ENCODE results near the gene MPDU1. TPM values are rescaled to one million over a fixed set of nuclear protein-coding genes. Genes with fewer than 3 reads are reported as not detected.

MPDU1 gene
- total and polyA plus RNA-seq, 2 of the 13 experiments (the other 11 are each of a cell fraction or from before 2014, with no cell fraction given) = 112 to 167 TPM

DNA sequence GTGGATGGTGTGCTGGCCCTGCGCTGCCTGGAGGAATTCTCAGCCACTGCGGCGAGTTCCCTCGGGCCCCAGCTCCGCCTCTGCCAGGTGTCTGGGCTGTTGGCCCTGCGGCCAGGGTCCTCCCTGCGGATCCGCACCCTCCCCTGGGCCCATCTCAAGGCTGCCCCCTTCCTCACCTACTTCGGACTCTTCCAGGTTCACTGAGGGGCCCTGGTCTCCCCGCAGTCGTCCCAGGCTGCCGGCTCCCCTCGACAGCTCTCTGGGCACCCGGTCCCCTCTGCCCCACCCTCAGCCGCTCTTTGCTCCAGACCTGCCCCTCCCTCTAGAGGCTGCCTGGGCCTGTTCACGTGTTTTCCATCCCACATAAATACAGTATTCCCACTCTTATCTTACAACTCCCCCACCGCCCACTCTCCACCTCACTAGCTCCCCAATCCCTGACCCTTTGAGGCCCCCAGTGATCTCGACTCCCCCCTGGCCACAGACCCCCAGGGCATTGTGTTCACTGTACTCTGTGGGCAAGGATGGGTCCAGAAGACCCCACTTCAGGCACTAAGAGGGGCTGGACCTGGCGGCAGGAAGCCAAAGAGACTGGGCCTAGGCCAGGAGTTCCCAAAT, 26.4 kb upstream of the MPDU1 start (continued):
- TF ChIP-seq, protein P1, sequence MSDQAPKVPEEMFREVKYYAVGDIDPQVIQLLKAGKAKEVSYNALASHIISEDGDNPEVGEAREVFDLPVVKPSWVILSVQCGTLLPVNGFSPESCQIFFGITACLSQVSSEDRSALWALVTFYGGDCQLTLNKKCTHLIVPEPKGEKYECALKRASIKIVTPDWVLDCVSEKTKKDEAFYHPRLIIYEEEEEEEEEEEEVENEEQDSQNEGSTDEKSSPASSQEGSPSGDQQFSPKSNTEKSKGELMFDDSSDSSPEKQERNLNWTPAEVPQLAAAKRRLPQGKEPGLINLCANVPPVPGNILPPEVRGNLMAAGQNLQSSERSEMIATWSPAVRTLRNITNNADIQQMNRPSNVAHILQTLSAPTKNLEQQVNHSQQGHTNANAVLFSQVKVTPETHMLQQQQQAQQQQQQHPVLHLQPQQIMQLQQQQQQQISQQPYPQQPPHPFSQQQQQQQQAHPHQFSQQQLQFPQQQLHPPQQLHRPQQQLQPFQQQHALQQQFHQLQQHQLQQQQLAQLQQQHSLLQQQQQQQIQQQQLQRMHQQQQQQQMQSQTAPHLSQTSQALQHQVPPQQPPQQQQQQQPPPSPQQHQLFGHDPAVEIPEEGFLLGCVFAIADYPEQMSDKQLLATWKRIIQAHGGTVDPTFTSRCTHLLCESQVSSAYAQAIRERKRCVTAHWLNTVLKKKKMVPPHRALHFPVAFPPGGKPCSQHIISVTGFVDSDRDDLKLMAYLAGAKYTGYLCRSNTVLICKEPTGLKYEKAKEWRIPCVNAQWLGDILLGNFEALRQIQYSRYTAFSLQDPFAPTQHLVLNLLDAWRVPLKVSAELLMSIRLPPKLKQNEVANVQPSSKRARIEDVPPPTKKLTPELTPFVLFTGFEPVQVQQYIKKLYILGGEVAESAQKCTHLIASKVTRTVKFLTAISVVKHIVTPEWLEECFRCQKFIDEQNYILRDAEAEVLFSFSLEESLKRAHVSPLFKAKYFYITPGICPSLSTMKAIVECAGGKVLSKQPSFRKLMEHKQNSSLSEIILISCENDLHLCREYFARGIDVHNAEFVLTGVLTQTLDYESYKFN (CRISPR knock-in tag; conservative IDR thresholded peaks at IDR 0.05) = 0 out of 2 replicates have a peak, but pooled peaks have one; percentile 37
- TF ChIP-seq ATM (IDR thresholded peaks at IDR 0.05; ENCODE audit: borderline replicate concordance) (no peak), ZNF121 (CRISPR knock-in tag; IDR thresholded peaks at IDR 0.05) (peak; percentile 53; the same call in 1 of the 2 replicates), KMT2B (CRISPR knock-in tag; IDR thresholded peaks at IDR 0.05) (peak; percentile 3; the same call in 1 of the 2 replicates), SOX13 (IDR thresholded peaks at IDR 0.05) (no peak), SOX13 (CRISPR knock-in tag; conservative IDR thresholded peaks at IDR 0.05 in 1 of 2, IDR thresholded peaks at IDR 0.05 in 1 of 2) (peak in 1 of 2 experiments; percentile 13; a peak in 1 of 4 replicates), RAD21 (CRISPR knock-in tag; IDR thresholded peaks at IDR 0.05) (no peak), GABPB1 (CRISPR knock-in tag; IDR thresholded peaks at IDR 0.05) (peak; percentile 42; the same call in 1 of the 2 replicates), NR1H2 (CRISPR knock-in tag; IDR thresholded peaks at IDR 0.05; ENCODE audit: borderline replicate concordance, low read depth) (no peak), MED1 (CRISPR knock-in tag; IDR thresholded peaks at IDR 0.05) (0 out of 2 replicates have a peak, but pooled peaks have one; percentile 24), ZNF337 (CRISPR knock-in tag; IDR thresholded peaks at IDR 0.05; ENCODE audit: borderline replicate concordance, low read depth) (0 out of 2 replicates have a peak, but pooled peaks have one; percentile 40), ZNF160 (CRISPR knock-in tag; IDR thresholded peaks at IDR 0.05) (no peak), HNF4A (CRISPR knock-in tag; IDR thresholded peaks at IDR 0.05) (peak; percentile 56; the same call in 1 of the 2 replicates), NR2F2 (IDR thresholded peaks at IDR 0.05; ENCODE audit: borderline replicate concordance, low read depth) (no peak), NFYC (CRISPR knock-in tag; IDR thresholded peaks at IDR 0.05) (no peak), GATAD1 (CRISPR knock-in tag; IDR thresholded peaks at IDR 0.05) (no peak)
- TF ChIP-seq, protein P2, sequence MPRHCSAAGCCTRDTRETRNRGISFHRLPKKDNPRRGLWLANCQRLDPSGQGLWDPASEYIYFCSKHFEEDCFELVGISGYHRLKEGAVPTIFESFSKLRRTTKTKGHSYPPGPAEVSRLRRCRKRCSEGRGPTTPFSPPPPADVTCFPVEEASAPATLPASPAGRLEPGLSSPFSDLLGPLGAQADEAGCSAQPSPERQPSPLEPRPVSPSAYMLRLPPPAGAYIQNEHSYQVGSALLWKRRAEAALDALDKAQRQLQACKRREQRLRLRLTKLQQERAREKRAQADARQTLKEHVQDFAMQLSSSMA (CRISPR knock-in tag; IDR thresholded peaks at IDR 0.05) = no peak
- TF ChIP-seq, protein P3, sequence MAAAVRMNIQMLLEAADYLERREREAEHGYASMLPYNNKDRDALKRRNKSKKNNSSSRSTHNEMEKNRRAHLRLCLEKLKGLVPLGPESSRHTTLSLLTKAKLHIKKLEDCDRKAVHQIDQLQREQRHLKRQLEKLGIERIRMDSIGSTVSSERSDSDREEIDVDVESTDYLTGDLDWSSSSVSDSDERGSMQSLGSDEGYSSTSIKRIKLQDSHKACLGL (CRISPR knock-in tag; IDR thresholded peaks at IDR 0.05) = peak; percentile 24; the same call in 1 of the 2 replicates
- TF ChIP-seq, protein P4, sequence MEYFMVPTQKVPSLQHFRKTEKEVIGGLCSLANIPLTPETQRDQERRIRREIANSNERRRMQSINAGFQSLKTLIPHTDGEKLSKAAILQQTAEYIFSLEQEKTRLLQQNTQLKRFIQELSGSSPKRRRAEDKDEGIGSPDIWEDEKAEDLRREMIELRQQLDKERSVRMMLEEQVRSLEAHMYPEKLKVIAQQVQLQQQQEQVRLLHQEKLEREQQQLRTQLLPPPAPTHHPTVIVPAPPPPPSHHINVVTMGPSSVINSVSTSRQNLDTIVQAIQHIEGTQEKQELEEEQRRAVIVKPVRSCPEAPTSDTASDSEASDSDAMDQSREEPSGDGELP (IDR thresholded peaks at IDR 0.05; ENCODE audit: borderline replicate concordance, low read depth) = 0 out of 2 replicates have a peak, but pooled peaks have one; percentile 14
- TF ChIP-seq, protein P5, sequence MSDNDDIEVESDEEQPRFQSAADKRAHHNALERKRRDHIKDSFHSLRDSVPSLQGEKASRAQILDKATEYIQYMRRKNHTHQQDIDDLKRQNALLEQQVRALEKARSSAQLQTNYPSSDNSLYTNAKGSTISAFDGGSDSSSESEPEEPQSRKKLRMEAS (IDR thresholded peaks at IDR 0.05) = peak; percentile 46; the same call in 1 of the 2 replicates
- TF ChIP-seq, protein P6, sequence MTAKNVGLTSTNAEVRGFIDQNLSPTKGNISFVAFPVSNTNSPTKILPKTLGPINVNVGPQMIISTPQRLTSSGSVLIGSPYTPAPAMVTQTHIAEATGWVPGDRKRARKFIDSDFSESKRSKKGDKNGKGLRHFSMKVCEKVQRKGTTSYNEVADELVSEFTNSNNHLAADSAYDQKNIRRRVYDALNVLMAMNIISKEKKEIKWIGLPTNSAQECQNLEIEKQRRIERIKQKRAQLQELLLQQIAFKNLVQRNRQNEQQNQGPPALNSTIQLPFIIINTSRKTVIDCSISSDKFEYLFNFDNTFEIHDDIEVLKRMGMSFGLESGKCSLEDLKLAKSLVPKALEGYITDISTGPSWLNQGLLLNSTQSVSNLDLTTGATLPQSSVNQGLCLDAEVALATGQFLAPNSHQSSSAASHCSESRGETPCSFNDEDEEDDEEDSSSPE (CRISPR knock-in tag; IDR thresholded peaks at IDR 0.05) = peak; percentile 47; the same call in 1 of the 2 replicates
- TF ChIP-seq, protein P7, sequence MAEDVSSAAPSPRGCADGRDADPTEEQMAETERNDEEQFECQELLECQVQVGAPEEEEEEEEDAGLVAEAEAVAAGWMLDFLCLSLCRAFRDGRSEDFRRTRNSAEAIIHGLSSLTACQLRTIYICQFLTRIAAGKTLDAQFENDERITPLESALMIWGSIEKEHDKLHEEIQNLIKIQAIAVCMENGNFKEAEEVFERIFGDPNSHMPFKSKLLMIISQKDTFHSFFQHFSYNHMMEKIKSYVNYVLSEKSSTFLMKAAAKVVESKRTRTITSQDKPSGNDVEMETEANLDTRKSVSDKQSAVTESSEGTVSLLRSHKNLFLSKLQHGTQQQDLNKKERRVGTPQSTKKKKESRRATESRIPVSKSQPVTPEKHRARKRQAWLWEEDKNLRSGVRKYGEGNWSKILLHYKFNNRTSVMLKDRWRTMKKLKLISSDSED (CRISPR knock-in tag; IDR thresholded peaks at IDR 0.05) = no peak

All from HepG2 (cell line).